Measurements from ENCODE around the gene CDC25A. TPM values are rescaled to one million over a fixed set of nuclear protein-coding genes. Genes with fewer than 3 reads are reported as not detected.

The CDC25A gene
- total and polyA plus RNA-seq, 2 of the 8 experiments (the other 6 are each of a cell fraction or from before 2014, with no cell fraction given), result 20.7 to 62.1 TPM

DNA sequence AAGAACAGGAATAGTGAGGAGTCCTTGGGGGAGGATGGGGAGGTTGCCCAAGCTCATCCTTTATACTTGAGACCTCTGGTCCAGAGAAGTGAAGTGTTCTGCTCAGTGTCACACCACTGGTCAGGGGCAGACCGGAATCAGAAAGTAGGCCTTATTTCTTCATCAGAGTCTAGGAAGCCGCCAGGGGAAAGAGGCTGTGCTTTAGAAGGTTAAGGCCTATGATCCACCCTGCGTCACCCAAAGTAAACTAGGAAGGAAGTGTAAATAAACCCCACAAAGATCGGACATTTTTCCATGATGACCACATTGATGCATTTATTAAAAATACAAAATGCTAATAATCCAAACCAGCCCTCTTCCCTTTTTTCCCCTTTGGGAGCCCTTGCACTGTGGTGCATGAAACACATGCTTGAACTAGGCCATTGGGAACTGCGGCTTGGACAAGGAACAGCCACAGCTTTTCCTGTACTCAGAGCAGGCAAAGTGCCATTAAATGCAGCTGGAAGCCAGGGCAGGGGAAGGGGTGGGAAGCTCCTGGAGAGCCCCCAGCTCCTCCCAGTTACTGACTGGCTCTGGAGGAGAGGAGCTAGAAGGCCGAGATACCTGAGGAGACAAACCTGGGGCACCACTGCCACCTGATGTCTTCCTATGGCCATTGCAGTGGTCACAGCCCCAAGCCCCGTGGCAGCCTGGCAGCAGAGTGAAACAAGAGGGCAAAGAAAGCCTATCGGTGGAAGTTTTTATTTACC is 37.0 kb downstream of the CDC25A start:
- Histone ChIP-seq H3K4me3 (ENCODE audit: extremely low read depth in 1 of 4, insufficient read depth in 2 of 4, low read depth in 3 of 4, low read length in 4 of 4) (no peak overlapping the region), H3K27me3 (replicated peaks in 1 of 4; ENCODE audit: control insufficient read depth in 3 of 4, extremely low read depth in 1 of 4, insufficient read depth in 3 of 4, low read length in 3 of 4) (no peaks in the 10 kb centered on the region), H3K4ac (replicated peaks; ENCODE audit: insufficient read length, low read depth, low read length) (no peak overlapping the region), H3K56ac (replicated peaks; ENCODE audit: insufficient read length, low read depth, low read length) (no peak overlapping the region), H2AFZ (ENCODE audit: low read length) (peak overlapping the region; percentile 61; the same call in 1 of the 2 replicates), H4K20me1 (replicated peaks in 1 of 2; ENCODE audit: control insufficient read depth in 1 of 2, insufficient read depth in 2 of 2, low read length in 2 of 2) (no peaks in the 10 kb centered on the region), H2BK5ac (ENCODE audit: low read depth, low read length) (no peak overlapping the region), H3K4me2 (ENCODE audit: insufficient read depth in 1 of 2, low read depth in 2 of 2, low read length in 2 of 2) (no peak overlapping the region), H3K79me1 (ENCODE audit: low read depth, low read length) (no peaks in the 10 kb centered on the region), H3K4me1 (replicated peaks in 1 of 4; ENCODE audit: control insufficient read depth in 3 of 4, insufficient read depth in 4 of 4, low read length in 3 of 4) (no peaks in the 10 kb centered on the region; a peak in 1 of 7 replicates), H4K91ac (replicated peaks; ENCODE audit: insufficient read length, low read length) (no peak overlapping the region), H3K23me2 (ENCODE audit: low read depth, low read length) (no peaks in the 10 kb centered on the region), H3K18ac (ENCODE audit: extremely low read depth, low read length) (no peak overlapping the region), H3K27ac (ENCODE audit: low read depth, low read length) (no peak overlapping the region), H3K23ac (ENCODE audit: insufficient read length) (no peak overlapping the region), H2BK12ac (ENCODE audit: low read depth, low read length) (no peak overlapping the region), H2BK20ac (ENCODE audit: low read length) (0 out of 2 replicates have a peak overlapping the region, but pooled peaks have one; percentile 80), H3K14ac (ENCODE audit: insufficient read length) (no peak overlapping the region), H3K79me2 (ENCODE audit: control insufficient read depth in 1 of 2, insufficient read depth in 2 of 2, low read length in 2 of 2) (no peaks in the 10 kb centered on the region), H2BK120ac (replicated peaks; ENCODE audit: low read depth, low read length) (no peak overlapping the region), H3K9me3 (ENCODE audit: insufficient read depth in 2 of 2, low read depth in 1 of 2, low read length in 1 of 2) (no peaks in the 10 kb centered on the region), H2AK5ac (ENCODE audit: low read depth, low read length) (no peak overlapping the region), H3K36me3 (ENCODE audit: control insufficient read depth in 2 of 4, insufficient read depth in 4 of 4, low read length in 3 of 4) (no peaks in the 10 kb centered on the region), H3K9ac (replicated peaks in 1 of 4; ENCODE audit: extremely low read depth in 1 of 4, low read depth in 3 of 4, low read length in 3 of 4) (no peak overlapping the region), H4K8ac (ENCODE audit: extremely low read depth, insufficient read depth, low read length) (no peak overlapping the region), H4K5ac (ENCODE audit: insufficient read length, low read depth, low read length) (no peak overlapping the region), H2BK15ac (ENCODE audit: low read length) (no peak overlapping the region)
- CTCF ChIA-PET (ENCODE audit: partially characterized antibody), result interaction anchor here (0.5 to 5.1 kb wide), 76 partner anchors 11 to 600 kb away, joined by 3 to 68 read pairs (median 5); no protein-coding TSS in a partner anchor
- POLR2A ChIA-PET (ENCODE audit: partially characterized antibody), result interaction anchor here (0.8 to 2.1 kb wide), 8 partner anchors 9 to 315 kb away, joined by 3 to 10 read pairs (median 4); no protein-coding TSS in a partner anchor
- peak; percentile 77 to 90 for DNase-seq (ENCODE audit: low read depth in 1 of 2, low spot score in 2 of 2)
- 45% methylated on average over 8 of the region's 8 CpGs; no CpG with 5 or more reads in 1 of the 2 experiments for WGBS, 2 experiments (ENCODE audit: extremely low coverage in 1 of 2, insufficient coverage in 1 of 2, insufficient read length in 1 of 2, insufficient replicate concordance in 2 of 2, low coverage in 1 of 2, low lambda C conversion rate in 2 of 2, missing lambda C conversion rate in 1 of 2)
- FAIRE-seq, result peak; percentile 87
- TF ChIP-seq TAF7 (optimal IDR thresholded peaks at IDR 0.05; ENCODE audit: borderline replicate concordance, low read depth, low read length) (no peak), E2F6 (IDR thresholded peaks at IDR 0.05) (no peak), NRF1 (IDR thresholded peaks at IDR 0.05; ENCODE audit: low read depth, low read length) (no peak), KDM4A (IDR thresholded peaks at IDR 0.05; ENCODE audit: low read depth, low read length, severe bottlenecking) (no peak), CTBP2 (IDR thresholded peaks at IDR 0.05; ENCODE audit: borderline replicate concordance, insufficient read depth, insufficient read length, low read length) (no peak), JUND (IDR thresholded peaks at IDR 0.05; ENCODE audit: low read length) (no peak), CBX5 (IDR thresholded peaks at IDR 0.05; ENCODE audit: low read depth, low read length) (no peak), SP2 (IDR thresholded peaks at IDR 0.05; ENCODE audit: low read length) (no peak), EP300 (IDR thresholded peaks at IDR 0.05; ENCODE audit: borderline replicate concordance in 1 of 2, low read depth in 2 of 2, low read length in 2 of 2) (no peak), SP4 (IDR thresholded peaks at IDR 0.05; ENCODE audit: low read length) (no peak), NANOG (IDR thresholded peaks at IDR 0.05; ENCODE audit: insufficient read depth, low read depth, low read length, poor library complexity, severe bottlenecking) (no peak)

Data from H1 (cell line).